ENCODE data around the gene SCARF2. TPM values are rescaled to one million over a fixed set of nuclear protein-coding genes. Genes with fewer than 3 reads are reported as not detected.
A peak's percentile ranks its signal among the peaks of the same experiment; 100 is the strongest.

Gene SCARF2
- total and polyA plus RNA-seq, 3 donors from 2014 or later: 3.3 to 12.3 (median 10.4) TPM

DNA sequence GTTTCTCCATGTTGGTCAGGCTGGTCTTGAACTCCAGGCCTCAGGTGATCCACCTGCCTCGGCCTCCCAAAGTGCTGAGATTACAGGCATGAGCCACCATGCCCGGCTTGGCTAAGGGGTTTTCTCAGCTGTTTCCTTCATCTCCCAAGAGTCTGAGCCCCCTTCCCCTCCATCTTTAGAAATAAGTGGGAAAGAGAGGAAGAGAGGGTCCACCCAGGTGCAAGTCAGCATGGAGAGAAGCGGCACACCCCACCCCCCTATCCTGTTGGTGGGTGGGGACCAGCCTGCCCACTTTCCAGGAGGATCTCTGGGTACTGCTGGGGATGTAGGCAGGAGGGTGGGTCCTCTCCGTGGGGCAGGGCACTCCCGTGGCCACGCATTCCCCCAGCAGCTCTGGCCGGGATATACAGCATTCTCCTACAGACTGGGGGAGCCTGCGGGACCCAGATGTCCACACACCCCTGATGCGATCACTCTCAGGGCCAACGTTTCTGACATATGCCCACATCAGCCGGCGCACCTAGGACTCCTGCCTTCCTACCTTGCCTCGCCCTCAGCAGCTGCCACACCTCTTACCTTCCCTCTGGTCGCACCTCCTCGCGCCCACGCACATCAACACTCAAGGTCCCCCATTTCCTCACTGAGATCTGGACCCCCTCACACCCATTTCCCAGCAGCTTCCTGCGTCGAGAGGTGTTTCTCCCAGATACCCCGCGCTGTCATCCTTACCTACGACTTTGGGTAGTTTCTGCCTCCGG lies 8.9 kb downstream of the SCARF2 start:
- no peak for DNase-seq
- TF ChIP-seq, protein P1, sequence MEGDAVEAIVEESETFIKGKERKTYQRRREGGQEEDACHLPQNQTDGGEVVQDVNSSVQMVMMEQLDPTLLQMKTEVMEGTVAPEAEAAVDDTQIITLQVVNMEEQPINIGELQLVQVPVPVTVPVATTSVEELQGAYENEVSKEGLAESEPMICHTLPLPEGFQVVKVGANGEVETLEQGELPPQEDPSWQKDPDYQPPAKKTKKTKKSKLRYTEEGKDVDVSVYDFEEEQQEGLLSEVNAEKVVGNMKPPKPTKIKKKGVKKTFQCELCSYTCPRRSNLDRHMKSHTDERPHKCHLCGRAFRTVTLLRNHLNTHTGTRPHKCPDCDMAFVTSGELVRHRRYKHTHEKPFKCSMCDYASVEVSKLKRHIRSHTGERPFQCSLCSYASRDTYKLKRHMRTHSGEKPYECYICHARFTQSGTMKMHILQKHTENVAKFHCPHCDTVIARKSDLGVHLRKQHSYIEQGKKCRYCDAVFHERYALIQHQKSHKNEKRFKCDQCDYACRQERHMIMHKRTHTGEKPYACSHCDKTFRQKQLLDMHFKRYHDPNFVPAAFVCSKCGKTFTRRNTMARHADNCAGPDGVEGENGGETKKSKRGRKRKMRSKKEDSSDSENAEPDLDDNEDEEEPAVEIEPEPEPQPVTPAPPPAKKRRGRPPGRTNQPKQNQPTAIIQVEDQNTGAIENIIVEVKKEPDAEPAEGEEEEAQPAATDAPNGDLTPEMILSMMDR (IDR thresholded peaks at IDR 0.05): no peak
- TF ChIP-seq POLR2A (IDR thresholded peaks at IDR 0.05): no peak
- no peak overlapping the region for H3K27ac ChIP-seq
- 76% methylated on average over 19 to 23 of the region's 23 CpGs for WGBS, 2 donors
- peaks cover 14% of the 10 kb centered on the region for H3K4me1 ChIP-seq
- peak overlapping the region in 1 of 2 donors; percentile 26 for H3K4me3 ChIP-seq
- no peaks in the 10 kb centered on the region for H3K27me3 ChIP-seq
- H3K9me3 ChIP-seq: no peaks in the 10 kb centered on the region
- intact Hi-C loops (cut with DNase I; ENCODE audit: low total_unique reads): loop anchor here (10.0 kb wide), 1 partner anchor 66 kb away; the partner anchor contains the start of gene KLHL22
- H3K36me3 ChIP-seq (ENCODE audit: low read depth, missing control alignments): no peaks in the 10 kb centered on the region

DNA sequence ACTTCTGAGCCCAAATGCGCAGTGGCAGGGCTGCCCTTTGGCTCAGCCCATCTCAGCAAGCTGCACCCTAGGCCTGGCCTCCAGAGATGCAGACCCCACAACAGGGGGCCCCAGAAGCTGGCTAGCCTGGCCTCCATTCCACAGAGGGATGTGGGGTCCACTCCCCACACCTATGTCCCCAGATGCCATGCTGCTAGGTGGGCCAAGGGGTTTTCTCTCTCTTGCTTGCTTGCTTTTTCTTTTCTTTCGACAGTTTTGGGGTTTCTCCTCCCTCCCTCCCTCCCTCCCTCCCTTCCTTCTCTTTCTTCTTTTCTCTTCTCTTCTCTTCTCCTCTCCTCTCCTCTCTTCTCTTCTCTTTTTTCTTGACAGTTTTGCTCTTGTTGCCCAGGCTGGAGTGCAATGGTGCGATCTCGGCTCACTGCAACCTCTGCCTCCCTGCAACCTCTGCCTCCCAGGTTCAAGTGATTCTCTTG lies 9.6 kb downstream of the SCARF2 start:
- H3K27ac ChIP-seq: no peak overlapping the region
- intact Hi-C loops (cut with DNase I; ENCODE audit: low total_unique reads): loop anchor here (10.0 kb wide), 1 partner anchor 67 kb away; the partner anchor contains the start of gene KLHL22
- no peaks in the 10 kb centered on the region for H3K27me3 ChIP-seq
- DNase-seq: no peak
- H3K4me1 ChIP-seq: peaks cover 20% of the 10 kb centered on the region
- no peaks in the 10 kb centered on the region for H3K9me3 ChIP-seq
- 92 to 95% methylated on average over 4 of the region's 4 CpGs for WGBS, 2 donors
- TF ChIP-seq, protein P1 (IDR thresholded peaks at IDR 0.05): no peak
- TF ChIP-seq POLR2A (IDR thresholded peaks at IDR 0.05): no peak
- H3K36me3 ChIP-seq (ENCODE audit: low read depth, missing control alignments): no peaks in the 10 kb centered on the region
- H3K4me3 ChIP-seq: no peak overlapping the region

DNA sequence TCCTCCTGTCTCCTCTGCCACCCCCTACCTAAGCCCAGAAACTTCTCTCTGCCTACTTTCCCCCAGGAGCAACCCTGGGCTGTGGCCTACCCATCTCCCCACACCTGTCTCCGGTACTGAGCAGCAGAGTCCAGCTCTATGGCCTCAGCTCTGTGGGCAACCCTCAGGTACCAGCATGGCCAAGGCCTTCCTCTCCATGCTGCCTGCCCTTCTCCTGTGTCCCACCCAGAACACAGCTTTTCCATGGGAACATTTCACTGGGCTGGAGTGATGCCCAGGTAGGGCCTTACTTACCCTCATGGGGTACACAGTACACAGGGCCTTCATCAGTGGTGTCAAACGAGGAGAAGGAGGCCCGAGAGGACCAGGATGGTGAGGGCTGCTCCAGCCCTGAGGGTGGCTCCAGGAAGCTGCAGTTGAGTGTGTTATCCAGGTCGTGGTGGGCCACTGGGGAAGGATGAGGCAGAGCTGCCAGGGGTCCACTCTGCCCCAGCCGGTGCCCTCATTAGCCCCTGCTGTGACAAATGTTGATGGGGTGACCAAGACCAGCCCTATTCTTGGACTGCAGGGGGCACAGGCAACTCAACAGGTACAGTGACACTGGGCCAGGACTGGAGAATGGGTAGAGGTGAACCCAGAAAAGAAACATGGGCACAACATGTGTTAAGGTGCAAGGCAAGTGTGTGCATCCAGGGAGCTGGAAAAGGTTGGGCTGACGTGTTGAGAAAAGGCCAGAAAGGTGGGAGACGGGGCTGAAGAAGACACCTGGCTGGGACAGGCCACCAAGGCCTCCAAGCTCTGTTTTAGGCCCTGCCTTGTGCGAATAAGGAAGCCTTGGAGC lies 10.3 kb downstream of the SCARF2 start:
- Histone ChIP-seq H3K27me3 (no peaks in the 10 kb centered on the region), H3K27ac (no peak overlapping the region), H3K9me3 (no peaks in the 10 kb centered on the region), H3K4me3 (no peak overlapping the region), H3K4me1 (peaks cover 25% of the 10 kb centered on the region), H3K36me3 (ENCODE audit: low read depth, missing control alignments) (no peaks in the 10 kb centered on the region)
- DNase-seq: no peak
- 94 to 95% methylated on average over 8 of the region's 8 CpGs for WGBS, 2 donors
- TF ChIP-seq, protein P1 (IDR thresholded peaks at IDR 0.05): no peak
- no peak for TF ChIP-seq POLR2A (IDR thresholded peaks at IDR 0.05)
- intact Hi-C loops (cut with DNase I; ENCODE audit: low total_unique reads): loop anchor here (10.0 kb wide), 1 partner anchor 67 kb away; the partner anchor contains the start of gene KLHL22

DNA sequence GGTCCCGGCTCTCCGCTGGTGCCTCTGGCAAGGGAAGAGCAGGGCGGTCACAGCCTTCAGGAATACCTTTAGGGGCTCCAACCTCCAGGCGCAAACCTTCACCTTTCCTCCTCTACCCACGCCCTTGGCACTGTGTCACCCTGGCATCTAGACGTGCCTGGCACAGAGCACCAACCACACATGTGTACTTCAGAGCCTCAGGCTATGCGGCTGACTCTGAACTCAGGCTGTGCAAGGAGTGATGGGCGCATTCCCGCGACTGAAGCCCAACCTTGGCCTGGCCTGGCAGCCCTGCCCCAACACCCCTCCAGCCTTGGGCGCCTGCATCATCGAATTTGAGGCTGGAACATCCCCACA lies 11.4 kb downstream of the SCARF2 start:
- intact Hi-C loops (cut with DNase I; ENCODE audit: low total_unique reads): loop anchor here (10.0 kb wide), 1 partner anchor 69 kb away; the partner anchor contains the start of gene KLHL22
- Histone ChIP-seq H3K27me3 (no peaks in the 10 kb centered on the region), H3K36me3 (ENCODE audit: low read depth, missing control alignments) (no peaks in the 10 kb centered on the region), H3K9me3 (no peaks in the 10 kb centered on the region), H3K4me3 (peak overlapping the region in 1 of 2 donors; percentile 31), H3K4me1 (peaks cover 25% of the 10 kb centered on the region), H3K27ac (no peak overlapping the region)
- no peak for DNase-seq
- no peak for TF ChIP-seq POLR2A (IDR thresholded peaks at IDR 0.05)
- TF ChIP-seq, protein P1 (IDR thresholded peaks at IDR 0.05): no peak
- WGBS, 2 donors: 81 to 87% methylated on average over 10 to 12 of the region's 12 CpGs

All from testis (tissue), 3 donors.